Hypothalamus (tissue), 51 donors: ENCODE data around the gene STAG3.
A peak's percentile ranks its signal among the peaks of the same experiment; 100 is the strongest.
"Not testable (repeated sequence)": the region's sequence is repeated elsewhere in the genome, so short reads cannot be mapped to it uniquely, and the experiment has no call there.

Experiments used
- DNase-seq, 51 donors: peaks; one replicate each; lab custom pipeline; 2025; lab: John Stamatoyannopoulos, UW

The STAG3 gene

GRCh38 chr7:100234660-100235317 is 57.1 kb downstream of the STAG3 start:
- not testable (repeated sequence) for DNase-seq

- not testable (repeated sequence) for DNase-seq
These were observed 62.3 kb downstream of the STAG3 start for GRCh38 chr7:100239975-100240374.

GRCh38 chr7:100243385-100243784 is 65.7 kb downstream of the STAG3 start:
- peak in 2 of 51 donors; percentile 2 to 29 for DNase-seq

GRCh38 chr7:100244988-100245605 is 67.4 kb downstream of the STAG3 start:
- not testable (repeated sequence) for DNase-seq

- DNase-seq = not testable (repeated sequence)
These were observed 68.6 kb downstream of the STAG3 start for GRCh38 chr7:100246121-100246864.

GRCh38 chr7:100246865-100247137 is 69.1 kb downstream of the STAG3 start:
- DNase-seq = not testable (repeated sequence)

GRCh38 chr7:100247152-100247757 is 69.5 kb downstream of the STAG3 start:
- peak in 3 of 51 donors; percentile 2 to 7 (median 7) for DNase-seq

GRCh38 chr7:100248483-100248882 is 70.8 kb downstream of the STAG3 start:
- DNase-seq = no peak

GRCh38 chr7:100257017-100257416 is 79.3 kb downstream of the STAG3 start:
- no peak for DNase-seq

- not testable (repeated sequence) for DNase-seq
These were observed 82.3 kb downstream of the STAG3 start for GRCh38 chr7:100259984-100260383.

GRCh38 chr7:100262896-100263295 is 85.2 kb downstream of the STAG3 start:
- not testable (repeated sequence) for DNase-seq
